Activated T-cell treated with anti-CD3 and anti-CD28 coated beads, Interleukin-2, amount 50 U/mL, for 72 hours (primary cell): ENCODE results near the gene MLYCD. TPM values are rescaled to one million over a fixed set of nuclear protein-coding genes. Genes with fewer than 3 reads are reported as not detected.

Experiments used
- ATAC-seq, 2 donors: fragments of 150-1000 bp; cut with Tn5 transposase; replicated peaks in 1 of 2; 2 replicates each; pipeline ENCODE4 v1.10.0; 2021; ENCODE audit warnings: moderate library complexity in 2 of 2, mild to moderate bottlenecking in 1 of 2
- DNase-seq, 2 donors: peaks; one replicate each; pipeline ENCODE4 v3.0.0; 2021 to 2022; ENCODE audit warnings: mixed read lengths in 1 of 2
- H3K27ac Mint-ChIP-seq: one replicate; pipeline ENCODE4 v1.8.0; 2022; ENCODE audit warnings: mild to moderate bottlenecking, moderate library complexity, mixed read lengths
- H3K27me3 Mint-ChIP-seq: one replicate; pipeline ENCODE4 v1.8.0; 2022; ENCODE audit warnings: low read depth, mixed read lengths
- H3K36me3 Mint-ChIP-seq, 2 donors: one replicate each; pipeline ENCODE4 v1.8.0; 2022; ENCODE audit warnings: mixed read lengths in 2 of 2, mild to moderate bottlenecking in 1 of 2; ENCODE audit not compliant: insufficient read depth in 2 of 2
- H3K4me1 Mint-ChIP-seq: one replicate; pipeline ENCODE4 v1.8.0; 2022; ENCODE audit warnings: low read depth, mixed read lengths
- H3K4me3 Mint-ChIP-seq, 2 donors: one replicate each; pipeline ENCODE4 v1.8.0; 2022; ENCODE audit warnings: mild to moderate bottlenecking in 2 of 2, mixed read lengths in 2 of 2, moderate library complexity in 2 of 2
- H3K9me3 Mint-ChIP-seq, 2 donors: one replicate each; pipeline ENCODE4 v1.8.0; 2022; ENCODE audit warnings: mixed read lengths in 2 of 2
- total RNA-seq, 2 donors: library from RNA; stranded (reverse); gene quantifications; one replicate each; pipeline ENCODE4 v1.2.3, GENCODE V29; 2022

The MLYCD gene
- total RNA-seq, 2 donors from 2014 or later = 4.6 to 5.2 TPM

- DNase-seq (no peak), ATAC-seq (no peak)
- Mint-ChIP-seq H3K27me3 (no peaks in the 10 kb centered on the region), H3K27ac (no peak overlapping the region), H3K4me3 (no peak overlapping the region), H3K9me3 (no peaks in the 10 kb centered on the region), H3K4me1 (no peaks in the 10 kb centered on the region), H3K36me3 (no peaks in the 10 kb centered on the region)
Observed at GRCh38 chr16:83932955-83933673, 34.2 kb downstream of the MLYCD start.

- Mint-ChIP-seq H3K4me3 (no peak overlapping the region), H3K9me3 (no peaks in the 10 kb centered on the region), H3K27ac (no peak overlapping the region), H3K4me1 (no peaks in the 10 kb centered on the region), H3K27me3 (no peaks in the 10 kb centered on the region), H3K36me3 (no peaks in the 10 kb centered on the region)
- no peak for ATAC-seq
- no peak for DNase-seq
Observed at GRCh38 chr16:83933885-83934683, 35.2 kb downstream of the MLYCD start.

GRCh38 chr16:83934684-83934977 is 35.7 kb downstream of the MLYCD start:
- no peak overlapping the region for H3K27ac Mint-ChIP-seq
- peaks cover 5% of the 10 kb centered on the region for H3K4me1 Mint-ChIP-seq
- no peaks in the 10 kb centered on the region for H3K9me3 Mint-ChIP-seq
- no peak overlapping the region for H3K4me3 Mint-ChIP-seq
- DNase-seq = no peak
- no peaks in the 10 kb centered on the region for H3K36me3 Mint-ChIP-seq
- no peaks in the 10 kb centered on the region for H3K27me3 Mint-ChIP-seq
- ATAC-seq = no peak

- no peaks in the 10 kb centered on the region for H3K27me3 Mint-ChIP-seq
- H3K36me3 Mint-ChIP-seq = no peaks in the 10 kb centered on the region
- H3K27ac Mint-ChIP-seq = no peak overlapping the region
- DNase-seq = no peak
- ATAC-seq = no peak
- no peaks in the 10 kb centered on the region for H3K9me3 Mint-ChIP-seq
- H3K4me1 Mint-ChIP-seq = peaks cover 6% of the 10 kb centered on the region
- H3K4me3 Mint-ChIP-seq = no peak overlapping the region
Observed at GRCh38 chr16:83935005-83935857, 36.3 kb downstream of the MLYCD start.

GRCh38 chr16:83935858-83936255 is 36.9 kb downstream of the MLYCD start:
- DNase-seq (no peak), ATAC-seq (no peak)
- Mint-ChIP-seq H3K4me1 (peaks cover 6% of the 10 kb centered on the region), H3K36me3 (no peaks in the 10 kb centered on the region), H3K9me3 (no peaks in the 10 kb centered on the region), H3K4me3 (no peak overlapping the region), H3K27ac (no peak overlapping the region), H3K27me3 (no peaks in the 10 kb centered on the region)

- no peaks in the 10 kb centered on the region for H3K36me3 Mint-ChIP-seq
- no peak for ATAC-seq
- no peak overlapping the region for H3K27ac Mint-ChIP-seq
- no peaks in the 10 kb centered on the region for H3K27me3 Mint-ChIP-seq
- no peak overlapping the region for H3K4me3 Mint-ChIP-seq
- H3K9me3 Mint-ChIP-seq = no peaks in the 10 kb centered on the region
- peaks cover 6% of the 10 kb centered on the region for H3K4me1 Mint-ChIP-seq
- DNase-seq = no peak
Observed at GRCh38 chr16:83936581-83937165, 37.8 kb downstream of the MLYCD start.

GRCh38 chr16:83937267-83937666 is 38.4 kb downstream of the MLYCD start:
- Mint-ChIP-seq H3K9me3 (no peaks in the 10 kb centered on the region), H3K27me3 (no peaks in the 10 kb centered on the region), H3K36me3 (no peaks in the 10 kb centered on the region), H3K4me1 (peaks cover 6% of the 10 kb centered on the region), H3K27ac (no peak overlapping the region), H3K4me3 (no peak overlapping the region)
- ATAC-seq (no peak), DNase-seq (no peak)

GRCh38 chr16:83937922-83938885 is 39.3 kb downstream of the MLYCD start:
- Mint-ChIP-seq H3K4me3 (no peak overlapping the region), H3K9me3 (no peaks in the 10 kb centered on the region), H3K27ac (no peak overlapping the region), H3K27me3 (no peaks in the 10 kb centered on the region), H3K36me3 (no peaks in the 10 kb centered on the region), H3K4me1 (peaks cover 6% of the 10 kb centered on the region)
- ATAC-seq = no peak
- DNase-seq = no peak

GRCh38 chr16:83939266-83939855 is 40.4 kb downstream of the MLYCD start:
- no peak for DNase-seq
- Mint-ChIP-seq H3K9me3 (no peaks in the 10 kb centered on the region), H3K4me3 (no peak overlapping the region), H3K36me3 (no peaks in the 10 kb centered on the region), H3K27me3 (no peaks in the 10 kb centered on the region), H3K4me1 (peaks cover 6% of the 10 kb centered on the region), H3K27ac (no peak overlapping the region)
- ATAC-seq = no peak

- DNase-seq (no peak), ATAC-seq (no peak)
- H3K27me3 Mint-ChIP-seq = no peaks in the 10 kb centered on the region
- H3K36me3 Mint-ChIP-seq = no peaks in the 10 kb centered on the region
- peaks cover 6% of the 10 kb centered on the region for H3K4me1 Mint-ChIP-seq
- H3K4me3 Mint-ChIP-seq = no peak overlapping the region
- H3K27ac Mint-ChIP-seq = no peak overlapping the region
- no peaks in the 10 kb centered on the region for H3K9me3 Mint-ChIP-seq
Observed at GRCh38 chr16:83940119-83940518, 41.2 kb downstream of the MLYCD start.

- Mint-ChIP-seq H3K9me3 (no peaks in the 10 kb centered on the region), H3K36me3 (no peaks in the 10 kb centered on the region), H3K27ac (no peak overlapping the region), H3K27me3 (no peaks in the 10 kb centered on the region), H3K4me1 (peaks cover 6% of the 10 kb centered on the region), H3K4me3 (no peak overlapping the region)
- ATAC-seq = no peak
- DNase-seq = no peak
Observed at GRCh38 chr16:83940630-83941378, 41.9 kb downstream of the MLYCD start.
